Activated T-cell treated with anti-CD3 and anti-CD28 coated beads for 48 hours (primary cell): ENCODE results near the gene UPB1.
A peak's percentile ranks its signal among the peaks of the same experiment; 100 is the strongest.
"Not testable (repeated sequence)": the region's sequence is repeated elsewhere in the genome, so short reads cannot be mapped to it uniquely, and the experiment has no call there.

Experiments
- DNase-seq: peaks from one replicate; pipeline ENCODE4 v3.0.0-alpha.2; 2020; ENCODE audit warnings: low read depth

Gene UPB1

DNA sequence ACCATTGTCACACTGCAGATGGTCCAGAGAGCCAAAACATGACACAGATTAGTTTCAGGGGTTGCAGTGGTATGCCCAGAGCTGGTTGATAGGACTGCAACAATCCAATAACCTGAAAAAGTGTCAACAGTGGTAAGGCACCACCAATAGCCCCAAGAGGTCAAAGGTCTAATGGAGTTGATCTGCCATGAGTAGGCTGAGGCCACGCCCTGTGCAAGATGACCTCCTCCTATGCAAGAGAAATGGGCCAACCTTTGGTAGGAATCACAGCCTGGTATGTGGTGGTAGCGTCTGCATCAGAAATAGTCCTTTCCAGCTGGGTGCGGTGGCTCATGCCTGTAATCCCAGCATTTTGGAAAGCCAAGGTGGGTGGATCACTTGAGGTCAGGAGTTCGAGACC lies 40.2 kb downstream of the UPB1 start:
- DNase-seq: no peak

DNA sequence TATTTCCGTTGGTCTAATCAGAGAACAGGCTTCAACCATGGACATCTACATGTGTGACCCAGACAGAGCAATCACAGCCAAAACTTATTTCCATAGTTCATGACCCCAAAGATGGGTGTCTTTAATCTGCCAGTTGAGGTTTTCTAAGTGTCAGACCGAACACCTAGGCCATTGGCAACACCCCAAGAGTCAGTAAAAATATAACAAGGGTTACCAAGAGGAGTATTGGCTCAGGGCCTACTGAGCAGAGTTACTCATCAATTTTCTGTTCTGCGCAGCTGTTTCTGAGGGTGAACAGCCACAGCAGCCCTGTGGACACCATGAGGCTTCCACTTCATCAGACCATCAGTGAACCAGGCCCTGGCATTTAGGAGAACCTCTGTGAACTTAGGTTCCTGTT lies 41.0 kb downstream of the UPB1 start:
- DNase-seq: no peak

DNA sequence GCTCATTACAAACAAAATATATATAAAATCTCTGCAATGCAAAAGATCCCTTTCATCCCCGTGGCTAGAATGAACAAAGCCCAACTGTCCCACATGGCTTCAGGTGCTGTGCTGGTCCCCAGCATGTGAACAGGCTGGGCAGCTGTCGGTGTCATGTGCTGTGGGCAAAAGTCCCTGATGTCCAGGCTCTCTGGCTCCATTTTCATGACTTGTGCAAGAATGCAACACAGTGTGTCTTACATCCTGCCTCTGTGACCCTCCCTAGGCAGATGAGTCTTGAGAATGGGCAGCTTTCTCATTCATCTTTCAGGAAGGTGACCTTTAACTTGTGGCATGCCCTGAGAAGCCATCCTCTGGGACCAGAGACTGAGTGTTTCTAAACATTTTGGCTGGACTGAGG lies 45.3 kb downstream of the UPB1 start:
- DNase-seq: no peak

DNA sequence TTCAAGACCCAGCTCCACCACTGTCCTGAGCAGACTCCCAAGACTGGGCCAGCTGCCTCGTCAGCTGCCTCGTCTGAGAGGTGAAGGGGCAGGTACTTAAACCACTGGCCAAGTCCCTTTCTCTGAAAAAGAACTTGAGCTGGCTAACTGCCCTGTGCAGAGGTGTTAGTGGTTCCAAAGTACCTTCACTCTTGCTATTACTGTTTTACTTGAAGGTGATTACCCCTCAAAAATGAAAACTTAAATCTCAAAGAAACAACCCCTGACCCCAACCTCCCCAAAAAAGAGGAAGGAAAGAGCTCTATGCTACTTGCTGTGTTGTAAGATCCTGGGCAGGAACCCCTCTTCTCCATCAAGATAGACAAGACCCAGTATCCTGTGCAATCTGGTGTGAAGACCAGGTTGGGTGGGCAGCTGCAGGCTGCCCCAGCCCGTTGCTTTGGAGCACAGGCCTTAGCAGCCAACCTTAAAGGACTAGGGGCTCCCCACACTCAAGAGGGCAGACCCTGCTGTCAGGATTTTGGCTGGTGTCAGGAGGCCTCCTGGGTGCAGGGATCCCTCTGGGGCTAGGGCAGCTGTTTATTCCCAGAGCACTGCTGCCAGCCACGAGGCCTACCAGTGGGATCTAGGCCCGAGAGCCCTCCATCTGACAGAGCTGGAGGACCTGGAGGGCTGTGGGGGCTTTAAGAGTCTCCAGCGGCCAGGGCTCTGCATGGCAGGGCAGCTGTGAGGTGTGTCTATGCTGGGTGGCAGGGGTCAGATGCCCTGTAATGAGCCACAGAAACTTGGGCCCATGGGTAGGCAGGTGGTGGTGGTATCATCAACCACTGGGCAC lies 46.8 kb downstream of the UPB1 start:
- DNase-seq: no peak

DNA sequence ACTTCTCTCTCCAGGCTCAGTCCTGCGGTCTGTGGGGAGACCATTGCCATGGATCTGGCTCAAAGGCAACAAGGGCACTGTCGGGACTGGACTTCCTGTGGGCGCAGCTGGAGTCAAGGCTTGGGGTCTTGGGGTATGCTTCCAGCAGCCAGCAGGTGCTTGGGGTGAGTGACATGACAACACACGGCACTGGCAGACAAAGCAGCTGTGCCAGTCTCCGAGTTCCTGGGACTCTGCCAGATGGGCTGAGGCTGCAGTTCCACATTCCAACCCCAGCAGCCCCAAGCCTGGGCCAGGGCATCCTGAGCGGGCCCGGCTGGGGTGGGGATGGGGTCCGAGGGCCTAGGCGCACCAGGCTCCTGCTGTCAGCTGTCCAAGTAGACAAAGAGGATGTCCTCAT lies 47.5 kb downstream of the UPB1 start:
- no peak for DNase-seq

DNA sequence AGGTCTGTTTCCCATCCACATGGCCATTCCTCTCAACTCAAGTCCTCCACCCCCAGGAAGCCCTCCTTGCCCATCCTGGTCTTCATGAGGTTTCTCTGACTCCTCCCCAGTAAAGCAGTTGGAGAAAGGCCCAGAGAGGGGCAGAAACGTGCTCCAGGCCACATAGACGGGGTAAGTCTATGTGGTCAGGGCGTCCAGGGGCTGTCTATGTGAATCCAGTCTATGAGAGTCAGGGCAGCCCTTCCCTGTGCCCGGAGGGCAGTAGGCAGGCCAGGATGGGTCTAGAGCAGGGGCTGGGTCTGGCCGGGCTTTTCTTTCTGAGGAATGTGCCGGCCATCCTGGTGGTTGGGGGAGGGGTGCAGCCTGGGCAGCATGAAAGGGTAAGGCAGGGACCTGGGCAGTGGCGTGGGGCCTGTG lies 48.1 kb downstream of the UPB1 start:
- DNase-seq: no peak

DNA sequence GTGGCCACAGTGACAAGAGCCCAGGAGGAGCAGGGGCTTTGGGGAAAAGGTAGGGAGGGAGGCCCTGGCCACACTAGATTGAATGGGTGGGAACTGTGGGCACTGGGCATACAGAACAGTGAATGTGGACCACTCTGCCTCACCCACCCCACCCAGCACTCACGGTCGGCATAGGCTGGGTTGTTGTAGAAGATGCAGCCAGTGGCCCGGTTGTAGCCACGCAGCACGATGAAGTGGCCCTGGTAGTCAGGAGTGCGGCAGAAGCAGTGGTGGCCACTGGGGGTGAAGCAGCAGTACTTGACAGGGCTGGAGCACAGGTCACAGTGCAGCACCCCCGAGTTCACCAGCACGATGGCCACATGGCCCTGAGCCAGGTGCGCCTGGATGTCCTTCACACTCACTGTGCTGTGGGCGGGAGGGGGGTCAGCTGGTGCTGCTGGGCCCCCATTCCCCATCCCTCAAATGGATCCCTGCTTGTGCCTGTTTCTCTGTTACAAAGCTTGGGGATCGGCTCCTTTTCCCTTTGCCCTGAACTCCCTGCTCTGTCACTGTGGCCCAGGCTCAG lies 48.6 kb downstream of the UPB1 start:
- no peak for DNase-seq

DNA sequence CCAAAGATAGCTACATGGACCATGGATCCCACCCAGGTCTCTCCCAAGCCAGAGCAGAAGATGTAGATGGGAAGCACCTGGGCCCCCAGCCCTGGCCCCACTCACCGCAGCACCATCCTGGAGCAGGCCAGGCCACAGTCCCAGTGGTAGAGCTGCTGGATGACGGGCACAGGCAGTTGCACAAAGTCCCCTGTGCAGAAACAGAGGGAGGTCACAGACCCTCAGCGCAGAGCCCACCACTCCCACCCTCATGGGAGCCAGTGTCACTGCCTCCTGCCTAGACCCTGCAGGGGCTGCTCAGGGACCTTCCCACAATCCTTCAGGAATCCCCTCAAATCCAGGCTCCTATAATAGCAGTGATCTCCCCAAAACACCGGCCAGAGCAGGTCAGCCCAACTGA lies 53.7 kb downstream of the UPB1 start:
- no peak for DNase-seq

DNA sequence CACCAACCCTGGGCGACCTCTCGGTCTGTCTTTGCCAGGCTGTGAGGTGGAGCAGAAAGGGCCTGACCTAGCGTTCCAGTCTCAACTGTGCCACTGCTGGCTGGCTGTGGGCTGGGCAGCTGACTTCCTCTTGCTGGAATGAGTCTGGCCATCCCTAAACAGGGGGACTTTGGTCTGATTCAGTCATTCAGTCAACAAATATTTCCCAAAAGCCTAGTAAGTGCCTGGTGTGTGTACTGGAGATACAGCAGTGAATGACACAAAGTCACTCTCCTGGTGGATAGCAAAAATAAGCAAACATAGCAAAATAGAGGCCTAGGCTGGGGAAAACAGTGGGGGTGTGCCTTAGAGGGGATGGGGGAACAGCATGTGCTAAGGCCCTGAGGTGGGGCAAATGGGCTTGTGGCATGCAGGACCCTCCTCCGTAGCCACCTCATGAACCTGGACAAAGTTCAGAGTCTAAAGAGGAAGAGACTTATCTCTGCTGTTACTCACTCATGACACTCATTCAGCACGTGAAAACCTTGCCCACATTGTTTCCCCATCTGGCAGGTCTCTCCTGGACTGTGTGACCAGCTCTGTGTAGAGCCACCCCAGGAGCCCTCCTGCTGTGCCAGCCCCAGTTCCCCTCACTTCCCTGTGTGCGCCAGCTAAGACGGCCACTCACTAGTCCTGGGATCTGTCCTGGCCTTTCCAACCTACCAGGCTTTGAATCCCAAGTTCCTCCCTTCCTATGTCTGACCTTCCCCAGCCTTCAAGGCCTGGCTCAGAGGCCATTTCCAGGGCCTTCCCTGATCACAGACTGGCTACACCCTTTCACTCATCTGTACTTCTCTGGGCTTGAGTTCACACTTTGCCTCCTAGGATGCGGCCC lies 55.1 kb downstream of the UPB1 start:
- DNase-seq: no peak

DNA sequence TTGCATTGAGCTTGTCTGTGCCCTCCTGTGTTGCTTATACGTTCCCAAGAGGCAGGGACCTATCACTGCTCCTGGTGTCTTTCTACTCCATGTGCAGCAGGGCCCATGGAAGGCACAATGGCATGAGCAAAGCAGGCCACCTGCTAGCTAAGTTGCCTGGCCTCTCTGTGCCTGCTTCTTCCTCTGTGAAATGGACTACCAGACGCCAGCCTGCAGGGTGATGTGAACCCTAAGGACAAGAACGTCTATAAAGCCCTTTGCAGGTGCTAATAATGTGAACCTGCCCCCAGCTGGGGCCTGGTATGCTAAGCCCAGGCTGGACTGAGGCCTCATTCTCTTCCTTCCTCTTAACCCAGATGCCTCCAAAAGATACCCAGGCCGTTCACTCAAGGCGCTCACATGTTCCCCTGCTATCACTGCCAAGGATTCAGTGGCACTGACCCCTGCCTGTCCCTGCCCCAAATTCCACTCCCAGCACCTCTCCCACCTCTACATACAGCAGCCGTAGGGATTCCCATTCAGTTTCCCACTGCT lies 55.8 kb downstream of the UPB1 start:
- no peak for DNase-seq

DNA sequence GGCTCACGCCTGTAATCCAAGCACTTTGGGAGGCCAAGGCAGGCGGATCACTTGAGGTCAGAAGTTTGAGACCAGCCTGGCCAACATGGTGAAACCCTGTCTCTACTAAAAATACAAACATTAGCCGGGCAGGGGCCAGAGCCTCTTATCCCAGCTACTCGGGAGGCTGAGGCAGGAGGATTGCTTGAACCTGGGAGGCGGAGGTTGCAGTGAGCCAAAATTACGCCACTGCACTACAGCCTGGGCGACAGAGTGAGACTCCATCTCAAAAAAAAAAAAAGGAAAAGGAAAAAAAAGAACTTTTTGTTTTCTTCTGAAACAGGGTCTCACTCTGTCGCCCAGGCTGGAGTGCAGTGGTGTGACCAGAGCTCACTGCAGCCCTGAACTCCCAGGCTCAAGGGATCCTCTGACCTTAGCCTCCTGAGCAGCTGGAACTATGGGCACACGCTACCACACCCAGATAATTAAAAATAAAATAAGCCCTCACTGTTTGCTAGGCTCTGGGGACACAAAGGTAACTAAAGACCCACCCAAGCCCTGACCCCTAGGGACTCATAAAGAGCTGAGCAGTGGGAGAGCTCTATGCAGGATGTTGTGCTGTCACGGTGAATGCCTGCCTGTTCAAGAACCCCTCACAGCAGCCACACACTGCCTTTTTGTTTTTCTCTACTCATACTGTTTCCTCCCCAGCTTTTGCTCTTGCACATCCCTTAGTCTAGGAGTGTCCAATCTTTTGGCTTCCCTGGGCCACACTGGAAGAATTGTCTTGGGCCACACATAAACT lies 57.6 kb downstream of the UPB1 start:
- DNase-seq: not testable (repeated sequence)

DNA sequence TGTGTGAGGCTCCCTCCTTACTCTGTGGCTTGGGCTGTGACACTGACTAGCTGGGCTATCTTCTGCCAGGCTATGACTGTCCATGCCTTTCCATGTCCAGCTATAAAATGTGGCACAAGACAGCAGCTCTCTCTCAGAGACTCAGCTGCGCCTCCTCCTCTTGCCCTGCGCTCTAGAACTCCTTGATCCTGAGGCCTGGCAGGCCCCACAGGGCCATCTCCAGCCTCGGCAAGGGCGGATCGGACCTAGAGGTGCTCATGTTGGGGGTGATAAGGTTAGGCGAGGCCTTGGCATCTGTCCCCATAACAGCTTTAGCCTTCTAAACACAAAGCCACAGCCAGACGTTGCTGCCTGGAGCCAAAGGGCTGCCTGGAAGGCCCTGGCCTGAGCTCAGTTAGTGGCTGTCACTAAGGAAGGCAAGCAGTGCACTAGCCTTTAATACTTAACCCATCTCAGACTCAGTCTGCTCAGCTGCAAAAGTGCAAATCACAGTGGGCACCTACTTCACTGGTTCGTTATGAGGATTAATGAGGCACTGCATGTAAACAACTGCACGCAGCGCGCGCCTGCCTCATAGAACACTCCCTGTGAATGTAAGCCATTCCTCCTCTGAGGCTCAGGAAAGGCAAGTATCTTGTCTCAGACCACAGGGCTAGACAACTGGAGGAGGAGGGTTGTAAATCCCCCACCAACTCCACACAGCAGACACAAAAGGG lies 58.6 kb downstream of the UPB1 start:
- DNase-seq: no peak

DNA sequence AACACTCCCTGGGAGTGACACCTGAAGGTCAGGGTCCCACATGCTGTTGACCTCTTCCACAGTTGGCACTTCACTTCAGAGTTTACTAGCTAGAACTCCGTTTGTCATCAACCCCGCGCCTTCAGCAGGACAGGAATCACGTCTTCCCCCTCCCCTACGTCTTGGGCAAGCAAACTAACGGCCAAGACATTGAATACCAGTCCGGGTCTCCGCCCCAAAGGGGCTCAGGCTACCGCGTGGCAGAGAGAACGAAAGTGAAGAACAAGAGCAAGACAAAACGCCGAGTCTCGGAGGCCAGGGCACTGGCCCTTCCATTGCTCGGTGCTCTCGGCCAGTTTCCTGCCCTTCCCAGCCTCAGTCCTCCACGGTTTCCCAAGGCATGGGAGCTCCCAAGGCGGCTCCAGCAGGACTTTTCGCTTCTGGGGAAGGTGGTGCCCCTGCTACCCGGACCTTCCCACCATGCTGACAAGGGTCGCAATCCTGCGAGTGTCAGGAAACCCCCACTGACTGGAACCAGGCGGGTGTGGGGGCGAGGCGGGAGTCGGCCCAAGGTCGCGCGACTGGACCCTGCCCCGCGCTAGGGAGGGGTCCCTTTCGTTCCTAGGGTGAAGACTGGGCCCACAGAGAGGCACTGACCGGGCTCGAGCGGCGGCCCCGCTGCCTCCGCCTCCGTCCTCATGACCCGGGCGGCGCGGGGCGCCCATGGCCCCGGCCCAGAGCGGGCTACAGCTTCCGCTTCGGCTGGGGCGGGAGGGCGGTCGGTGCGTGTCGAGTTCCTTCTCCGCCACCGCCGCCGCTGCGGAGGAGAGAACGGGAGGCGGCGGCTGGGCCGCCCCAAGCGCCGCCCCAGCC lies 59.4 kb downstream of the UPB1 start, which contains the start of gene GUCD1:
Gene GUCD1, minus strand, starts transcription at position 826 of the 852 bp plus-strand sequence. Its CDS starts 147 bp downstream, at position 679.
- DNase-seq: peak; percentile 12

DNA sequence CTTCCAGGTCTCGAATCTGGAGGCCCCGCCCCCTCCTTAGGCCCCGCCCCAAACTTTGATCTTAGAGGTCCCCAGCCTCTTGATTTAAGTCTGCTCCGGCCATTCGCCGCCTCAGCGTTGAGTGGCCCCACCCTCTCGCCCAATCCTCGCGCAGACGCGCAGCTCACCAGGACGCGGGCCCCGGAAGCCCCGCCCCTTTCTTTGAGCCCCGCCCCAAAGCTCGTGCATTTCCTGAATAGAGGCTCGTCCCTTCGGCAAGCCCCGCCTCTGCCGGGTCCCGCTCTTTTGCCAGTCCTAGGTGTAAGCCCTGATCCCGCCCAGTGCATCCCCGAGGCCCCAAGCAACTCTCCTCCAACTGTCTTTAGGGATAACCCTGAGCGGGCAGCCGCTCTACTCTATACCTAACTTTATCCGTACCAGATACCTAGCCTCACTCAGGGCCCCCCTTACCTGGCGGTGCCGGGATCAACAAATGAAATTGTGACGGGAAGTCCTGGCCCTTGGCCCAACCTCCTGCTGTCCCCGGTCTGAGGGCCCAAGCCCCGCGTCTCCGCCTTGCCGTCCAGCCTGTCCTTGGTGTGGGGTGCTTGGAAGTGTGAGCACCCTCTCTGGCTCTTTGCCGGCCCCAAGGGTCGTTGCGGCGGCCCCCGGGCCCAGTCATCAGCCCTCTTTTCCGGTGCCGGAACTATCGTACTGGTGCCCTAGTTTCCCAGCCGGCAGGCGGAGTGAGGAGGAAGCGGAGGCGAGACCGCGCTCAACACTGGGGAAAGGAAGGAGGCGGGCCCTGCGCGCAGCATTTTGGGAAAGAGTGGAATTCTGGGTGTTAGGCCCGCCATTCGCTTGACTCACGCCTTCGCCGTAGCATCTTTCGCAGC lies 60.3 kb downstream of the UPB1 start, which contains the start of gene SNRPD3:
Gene SNRPD3, plus strand, starts transcription at position 835 of the 875 bp plus-strand sequence. CDS start 1,676 bp downstream, outside the sequence.
- DNase-seq: peak; percentile 100

DNA sequence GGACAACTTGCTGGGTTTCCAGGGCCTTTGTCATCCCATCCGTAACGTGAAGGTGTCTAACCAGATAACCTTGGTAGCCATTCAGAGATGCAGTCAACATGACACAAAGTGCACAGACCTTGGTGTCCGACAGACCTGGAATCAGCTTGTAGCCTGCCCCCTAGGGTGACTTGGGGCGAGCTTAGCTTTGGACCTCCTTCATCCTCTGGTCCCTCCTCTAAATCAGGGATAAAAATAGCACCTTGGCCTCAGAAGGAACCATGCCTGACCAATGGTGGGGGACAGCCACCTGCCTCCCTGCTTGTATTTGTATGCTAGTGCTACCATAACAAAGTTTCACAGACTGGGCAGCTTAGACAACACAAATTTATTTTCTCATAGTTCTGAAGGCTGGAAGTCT lies 64.3 kb downstream of the UPB1 start:
- DNase-seq: no peak

DNA sequence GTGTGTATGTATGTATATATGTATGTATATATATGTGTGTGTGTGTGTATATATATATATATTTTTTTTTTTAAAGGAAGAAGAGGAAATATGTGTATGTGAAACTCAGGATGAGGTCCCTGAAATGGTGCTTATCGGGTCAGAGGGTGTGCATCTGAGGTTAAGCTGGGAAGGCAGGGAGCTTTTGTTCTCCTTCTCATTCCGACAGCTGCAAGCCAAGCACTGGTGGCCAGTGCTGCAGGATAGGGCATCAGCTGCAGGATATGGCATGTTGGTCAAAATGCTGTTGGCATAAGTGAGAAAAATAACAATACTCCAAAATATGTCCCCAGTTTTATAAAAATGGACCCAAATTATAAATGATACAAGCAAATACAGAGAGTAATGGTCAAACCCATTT lies 68.1 kb downstream of the UPB1 start:
- no peak for DNase-seq

DNA sequence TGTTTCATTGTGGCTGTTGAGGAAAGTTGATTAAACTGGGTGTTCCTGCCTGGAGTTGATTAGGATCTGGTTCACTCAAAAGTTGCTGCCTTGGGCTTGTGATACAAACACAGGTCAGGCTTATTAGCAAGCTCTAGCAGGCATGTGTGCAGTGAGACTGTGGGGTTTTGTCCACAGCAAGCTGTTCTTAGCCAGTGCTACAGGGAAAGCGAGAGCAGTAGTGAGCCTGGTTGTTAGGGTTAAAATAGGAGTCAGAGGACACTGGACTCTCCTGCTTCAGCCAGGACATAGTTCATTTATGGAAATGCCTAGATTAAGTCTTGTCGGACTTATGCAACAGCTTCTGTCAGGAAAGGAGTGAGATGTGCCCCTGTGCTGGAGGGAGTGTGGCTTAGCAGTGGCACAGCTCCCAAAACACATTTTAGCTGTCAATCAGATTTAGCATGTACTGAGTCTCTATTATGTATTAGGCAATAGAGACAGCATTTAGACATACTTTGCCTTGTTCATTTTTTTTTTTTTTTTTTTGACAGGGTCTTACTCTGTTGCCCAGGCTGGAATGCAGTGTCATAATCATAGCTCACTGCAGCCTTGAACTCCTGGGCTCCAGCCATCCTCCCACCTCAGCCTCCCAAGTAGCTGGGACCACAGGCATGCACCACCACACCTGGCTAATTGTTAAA lies 69.4 kb downstream of the UPB1 start:
- no peak for DNase-seq

DNA sequence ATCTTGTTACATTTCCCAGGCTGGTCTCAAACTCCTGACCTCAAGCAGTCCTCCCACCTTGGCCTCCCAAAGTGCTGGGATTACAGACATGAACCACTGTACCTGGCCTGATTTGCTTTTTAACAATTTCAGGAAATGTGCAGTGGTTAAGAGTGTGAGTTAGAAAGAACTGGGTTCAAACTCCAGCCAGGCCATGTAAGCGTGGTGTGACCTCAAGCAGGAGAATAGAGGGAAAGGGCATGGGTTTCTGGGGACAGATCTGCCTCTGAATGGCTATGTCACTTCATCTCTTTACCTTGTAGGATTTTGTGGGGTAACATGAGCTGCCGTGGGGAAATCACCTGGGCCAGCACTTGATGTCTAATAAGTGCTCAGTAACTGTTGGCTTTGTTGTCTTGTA lies 69.9 kb downstream of the UPB1 start:
- DNase-seq: no peak
